MM.1S (cell line): Measurements from ENCODE around the gene EIF4EBP3.

ENCODE experiments used
- CTCF ChIP-seq: fragments of 300-600 bp; sonication (generic); IDR thresholded peaks from 2 replicates; pipeline ENCODE4 v1.5.1; 2016; ENCODE audit warnings: antibody characterized with exemption, low read length, mixed read lengths
- EZH2 ChIP-seq: fragments of 300-600 bp; sonication (generic); optimal IDR thresholded peaks from 2 replicates; pipeline ENCODE3; 2017; ENCODE audit warnings: low read depth, mild to moderate bottlenecking, antibody characterized with exemption, low read length, mixed read lengths

DNA sequence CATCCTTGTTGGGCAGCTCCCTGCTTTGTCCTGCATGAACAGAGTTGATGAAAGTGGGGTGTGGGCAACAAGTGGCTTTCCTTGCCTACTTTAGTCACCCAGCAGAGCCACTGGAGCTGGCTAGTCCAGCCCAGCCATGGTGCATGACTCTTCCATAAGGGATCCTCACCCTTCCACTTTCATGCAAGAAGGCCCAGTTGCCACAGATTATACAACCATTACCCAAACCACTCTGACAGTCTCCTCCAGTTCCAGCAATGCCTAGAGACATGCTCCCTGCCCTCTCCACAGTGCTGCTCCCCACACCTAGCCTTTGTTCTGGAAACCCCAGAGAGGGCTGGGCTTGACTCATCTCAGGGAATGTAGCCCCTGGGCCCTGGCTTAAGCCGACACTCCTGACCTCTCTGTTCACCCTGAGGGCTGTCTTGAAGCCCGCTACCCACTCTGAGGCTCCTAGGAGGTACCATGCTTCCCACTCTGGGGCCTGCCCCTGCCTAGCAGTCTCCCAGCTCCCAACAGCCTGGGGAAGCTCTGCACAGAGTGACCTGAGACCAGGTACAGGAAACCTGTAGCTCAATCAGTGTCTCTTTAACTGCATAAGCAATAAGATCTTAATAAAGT is 21.1 kb downstream of the EIF4EBP3 start:
- TF ChIP-seq EZH2 (no peak), CTCF (no peak)
